ENCODE measurements around the gene CD4. TPM values are rescaled to one million over a fixed set of nuclear protein-coding genes. Genes with fewer than 3 reads are reported as not detected.

Gene CD4
- total and polyA plus RNA-seq, 2 donors (not counting 3 experiments of a cell fraction or from before 2014, with no cell fraction given) = not detected

DNA sequence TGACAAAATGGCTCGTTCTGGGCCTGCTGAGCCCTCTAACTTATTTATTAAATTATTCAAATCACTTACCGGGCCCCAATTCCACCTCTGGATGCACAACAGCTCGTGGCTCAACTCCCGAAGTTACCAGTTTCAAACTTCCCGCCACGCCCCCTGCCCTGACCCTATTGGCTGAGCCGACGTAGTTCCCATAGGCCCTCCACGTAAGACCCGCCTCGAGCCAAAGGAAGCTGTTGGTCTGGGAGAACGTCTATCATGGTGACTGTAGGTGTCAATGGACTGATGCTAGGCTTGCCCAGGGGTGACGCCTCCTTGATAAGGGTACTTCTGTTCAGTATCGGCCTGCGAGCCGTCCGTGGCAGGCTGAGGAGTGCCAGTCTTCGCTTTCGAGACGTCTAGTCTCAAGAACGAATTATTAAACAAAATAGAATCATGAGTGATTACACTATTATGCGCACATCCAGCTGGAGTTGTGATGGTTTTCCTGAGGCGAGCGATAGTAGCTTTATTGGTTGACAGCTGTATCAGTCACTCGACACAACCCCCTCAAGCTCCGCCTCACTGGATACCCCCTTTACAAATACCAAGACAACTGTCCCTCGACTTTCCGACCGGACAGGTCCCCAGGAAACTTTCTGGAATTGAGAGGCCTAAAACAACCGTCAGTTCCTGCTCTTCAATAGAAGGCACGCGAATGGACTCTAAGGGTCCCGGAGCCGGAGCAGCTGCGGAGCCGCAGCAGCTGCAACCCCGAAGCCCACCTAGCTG, 62.0 kb downstream of the CD4 start, which contains the start of gene CDCA3:
TSS of gene CDCA3 (minus strand) at position 134 of the 768 bp plus-strand sequence. CDS start 334 bp downstream, outside the sequence.
- BruUV-seq (replicated peaks) = no TSS peak
- FAIRE-seq = peak; percentile 100
- Histone ChIP-seq H3K27ac (ENCODE audit: insufficient read depth, low read depth, low read length) (peak within 1 kb of the TSS; percentile 33), H3K36me3 (ENCODE audit: control insufficient read depth in 2 of 2, extremely low read depth in 1 of 2, insufficient read depth in 2 of 2, low read length in 2 of 2) (peaks cover 12 to 20% of the 10 kb centered on the region in 2 experiments), H3K27me3 (ENCODE audit: control insufficient read depth in 2 of 2, insufficient read depth in 2 of 2, low read length in 2 of 2) (no peaks in the 10 kb centered on the region), H3K4me3 (replicated peaks in 1 of 3; ENCODE audit: insufficient read depth in 1 of 3, low read depth in 1 of 3, low read length in 3 of 3) (peak within 1 kb of the TSS; percentile 47 to 93 (median 70)), H3K4me2 (ENCODE audit: insufficient read depth, low read length) (peak within 1 kb of the TSS; percentile 85), H2AFZ (ENCODE audit: low read depth, low read length) (peak within 1 kb of the TSS; percentile 56), H4K20me1 (replicated peaks; ENCODE audit: control insufficient read depth, extremely low read depth, insufficient read depth, low read length) (no peaks in the 10 kb centered on the region), H3K79me2 (ENCODE audit: control insufficient read depth, insufficient read depth, low read length) (peaks cover 42% of the 10 kb centered on the region), H3K9me1 (replicated peaks; ENCODE audit: control insufficient read depth, extremely low read depth, insufficient read depth, low read length) (no peaks in the 10 kb centered on the region), H3K9me3 (replicated peaks; ENCODE audit: control insufficient read depth, insufficient read depth, low read length) (no peaks in the 10 kb centered on the region), H3K9ac (replicated peaks; ENCODE audit: extremely low read depth, insufficient read depth, low read length) (peak within 1 kb of the TSS; percentile 37), H3K4me1 (ENCODE audit: control insufficient read depth, extremely low read depth, insufficient read depth, low read length) (peaks cover 24% of the 10 kb centered on the region)
- ChIA-PET POLR2A (interaction anchor here (1.1 to 3.2 kb wide), 8 partner anchors 8 to 127 kb away, joined by 3 to 48 read pairs (median 6); partner anchors contain the start of genes COPS7A, MLF2, PTMS and SPSB2), CTCF (interaction anchor here (0.7 to 4.6 kb wide), 14 partner anchors 10 to 231 kb away, joined by 3 to 30 read pairs (median 4); partner anchors contain the start of genes COPS7A, GNB3, MLF2 and SPSB2)
- TF ChIP-seq POLR2AphosphoS5 (IDR thresholded peaks at IDR 0.05; ENCODE audit: insufficient read depth, low read depth, low read length) (peak; percentile 70), JUN (IDR thresholded peaks at IDR 0.05; ENCODE audit: borderline replicate concordance, insufficient read depth, insufficient read length, low read depth) (no peak), MAX (IDR thresholded peaks at IDR 0.05; ENCODE audit: insufficient read depth, insufficient read length) (peak; percentile 37), POLR2A (IDR thresholded peaks at IDR 0.05; ENCODE audit: low read depth, low read length) (peak; percentile 82)
- dilution Hi-C loops (cut with MboI; ENCODE audit: extremely low pct_ligation_motif_present, low sequenced_read_pairs) (no loop called here), intact Hi-C loops (cut with micrococcal nuclease) (loop anchor here (1.0 to 2.0 kb wide), 2 partner anchors 17 to 98 kb away; partner anchors contain the start of gene MLF2)
- DNase-seq (ENCODE audit: low read depth, low spot score) = peak; percentile 97
